OCI-LY1 (cell line): ENCODE measurements around the gene IL12A.

Experiments used
- H2AFZ ChIP-seq: fragments of 200-600 bp; sonication (generic), shearing (Covaris generic); 2 replicates; pipeline ENCODE4 v1.6.0; 2014; ENCODE audit warnings: antibody characterized with exemption, mild to moderate bottlenecking, low read length
- H3F3A ChIP-seq: fragments of 200-600 bp; sonication (generic), shearing (Covaris generic); 2 replicates; pipeline ENCODE4 v1.6.0; 2014; ENCODE audit warnings: mild to moderate bottlenecking, antibody characterized with exemption, low read length, moderate library complexity; ENCODE audit not compliant: insufficient read depth
- H3K27ac ChIP-seq: fragments of 200-600 bp; sonication (generic); 2 replicates; pipeline ENCODE4 v1.5.1; 2014; ENCODE audit warnings: low read length, mixed run types, mild to moderate bottlenecking, low read depth; ENCODE audit not compliant: poor library complexity, severe bottlenecking
- H3K27me3 ChIP-seq: fragments of 200-600 bp; sonication (generic); 2 replicates; pipeline ENCODE4 v1.6.0; 2014; ENCODE audit warnings: antibody characterized with exemption, mild to moderate bottlenecking, low read length, moderate library complexity; ENCODE audit not compliant: insufficient read depth
- H3K36me3 ChIP-seq: fragments of 200-600 bp; sonication (generic); 2 replicates; pipeline ENCODE4 v1.6.1; 2014; ENCODE audit warnings: mild to moderate bottlenecking, antibody characterized with exemption, low read length, moderate library complexity, mixed read lengths; ENCODE audit not compliant: insufficient read depth
- H3K4me1 ChIP-seq: fragments of 200-600 bp; sonication (generic); 2 replicates; pipeline ENCODE4 v1.5.1; 2014; ENCODE audit warnings: mild to moderate bottlenecking, low read length, moderate library complexity; ENCODE audit not compliant: insufficient read depth, severe bottlenecking
- H3K4me2 ChIP-seq: fragments of 200-600 bp; sonication (generic), shearing (Covaris generic); 2 replicates; pipeline ENCODE4 v1.6.1; 2014; ENCODE audit warnings: low read length
- H3K4me3 ChIP-seq: fragments of 200-600 bp; sonication (generic); 2 replicates; pipeline ENCODE4 v1.5.1; 2014; ENCODE audit warnings: low read length, low read depth, mild to moderate bottlenecking, mixed read lengths; ENCODE audit not compliant: poor library complexity, severe bottlenecking
- H3K79me2 ChIP-seq: fragments of 200-600 bp; shearing (Covaris generic); 2 replicates; pipeline ENCODE4 v1.6.1; 2016; ENCODE audit warnings: mixed run types, low read length, mixed read lengths; ENCODE audit not compliant: insufficient read depth
- H3K9ac ChIP-seq: fragments of 200-600 bp; sonication (generic), shearing (Covaris generic); 2 replicates; pipeline ENCODE4 v1.6.1; 2014; ENCODE audit warnings: mild to moderate bottlenecking, low read length, mixed read lengths
- H3K9me2 ChIP-seq: fragments of 200-600 bp; sonication (generic), shearing (Covaris generic); 2 replicates; pipeline ENCODE4 v1.6.1; 2014; ENCODE audit warnings: low read depth, mild to moderate bottlenecking, low read length, mixed read lengths
- H3K9me3 ChIP-seq: fragments of 200-600 bp; shearing (Covaris generic); 2 replicates; pipeline ENCODE4 v1.6.1; 2014; ENCODE audit warnings: low read length, mixed read lengths
- H4K20me1 ChIP-seq: fragments of 200-600 bp; sonication (generic), shearing (Covaris generic); 2 replicates; pipeline ENCODE4 v1.6.0; 2016; ENCODE audit warnings: mild to moderate bottlenecking, low read length; ENCODE audit not compliant: insufficient read depth
- EZH2 ChIP-seq: fragments of 200-600 bp; sonication (generic), shearing (Covaris generic); IDR thresholded peaks from 2 replicates; pipeline ENCODE4 v1.8.0; 2017; ENCODE audit warnings: borderline replicate concordance, mixed run types, mild to moderate bottlenecking, antibody characterized with exemption, low read length, moderate library complexity, mixed read lengths
- TF ChIP-seq, protein P1 (sequence below): fragments of 200-600 bp; sonication (generic), shearing (Covaris generic); IDR thresholded peaks from 2 replicates; pipeline ENCODE4 v1.5.1; 2017; ENCODE audit warnings: mild to moderate bottlenecking, antibody characterized with exemption, low read length, moderate library complexity, mixed read lengths

Gene IL12A

GRCh38 chr3:159977295-159977694 is 11.3 kb upstream of the IL12A start:
- Histone ChIP-seq H4K20me1 (no peaks in the 10 kb centered on the region), H3K27me3 (no peaks in the 10 kb centered on the region), H3K36me3 (no peaks in the 10 kb centered on the region), H3F3A (no peaks in the 10 kb centered on the region), H3K4me2 (no peak overlapping the region), H3K27ac (no peak overlapping the region), H3K4me3 (no peak overlapping the region), H3K9ac (no peak overlapping the region), H2AFZ (no peak overlapping the region), H3K4me1 (no peaks in the 10 kb centered on the region), H3K9me2 (no peaks in the 10 kb centered on the region), H3K79me2 (no peaks in the 10 kb centered on the region), H3K9me3 (no peaks in the 10 kb centered on the region)
- no peak for TF ChIP-seq EZH2
- TF ChIP-seq, protein P1, sequence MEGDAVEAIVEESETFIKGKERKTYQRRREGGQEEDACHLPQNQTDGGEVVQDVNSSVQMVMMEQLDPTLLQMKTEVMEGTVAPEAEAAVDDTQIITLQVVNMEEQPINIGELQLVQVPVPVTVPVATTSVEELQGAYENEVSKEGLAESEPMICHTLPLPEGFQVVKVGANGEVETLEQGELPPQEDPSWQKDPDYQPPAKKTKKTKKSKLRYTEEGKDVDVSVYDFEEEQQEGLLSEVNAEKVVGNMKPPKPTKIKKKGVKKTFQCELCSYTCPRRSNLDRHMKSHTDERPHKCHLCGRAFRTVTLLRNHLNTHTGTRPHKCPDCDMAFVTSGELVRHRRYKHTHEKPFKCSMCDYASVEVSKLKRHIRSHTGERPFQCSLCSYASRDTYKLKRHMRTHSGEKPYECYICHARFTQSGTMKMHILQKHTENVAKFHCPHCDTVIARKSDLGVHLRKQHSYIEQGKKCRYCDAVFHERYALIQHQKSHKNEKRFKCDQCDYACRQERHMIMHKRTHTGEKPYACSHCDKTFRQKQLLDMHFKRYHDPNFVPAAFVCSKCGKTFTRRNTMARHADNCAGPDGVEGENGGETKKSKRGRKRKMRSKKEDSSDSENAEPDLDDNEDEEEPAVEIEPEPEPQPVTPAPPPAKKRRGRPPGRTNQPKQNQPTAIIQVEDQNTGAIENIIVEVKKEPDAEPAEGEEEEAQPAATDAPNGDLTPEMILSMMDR: no peak

DNA sequence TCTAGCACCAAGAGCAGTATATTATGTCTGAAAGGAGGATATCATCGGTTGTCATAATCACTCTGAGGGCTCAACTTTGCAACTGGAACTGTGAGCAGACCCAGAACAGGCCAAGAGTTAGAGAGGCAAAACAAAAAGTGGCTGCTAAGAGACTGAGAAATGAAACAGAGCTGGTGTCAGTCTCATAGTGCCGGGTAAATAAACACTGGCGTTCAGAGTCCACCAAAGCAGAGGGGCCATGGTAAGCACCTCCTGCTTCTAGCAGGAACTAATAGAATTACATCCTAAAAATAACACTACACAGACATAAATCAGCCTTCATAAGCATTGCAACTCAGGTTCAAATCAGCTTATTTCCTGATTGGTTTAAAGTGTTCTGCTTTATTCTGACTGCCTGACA is 10.3 kb upstream of the IL12A start:
- Histone ChIP-seq H2AFZ (no peak overlapping the region), H3F3A (no peaks in the 10 kb centered on the region), H3K4me1 (no peaks in the 10 kb centered on the region), H3K4me2 (no peak overlapping the region), H3K36me3 (no peaks in the 10 kb centered on the region), H3K4me3 (no peak overlapping the region), H3K79me2 (no peaks in the 10 kb centered on the region), H3K9me3 (no peaks in the 10 kb centered on the region), H3K9ac (no peak overlapping the region), H4K20me1 (no peaks in the 10 kb centered on the region), H3K27me3 (no peaks in the 10 kb centered on the region), H3K27ac (no peak overlapping the region), H3K9me2 (no peaks in the 10 kb centered on the region)
- TF ChIP-seq, protein P1: no peak
- no peak for TF ChIP-seq EZH2

- no peaks in the 10 kb centered on the region for H4K20me1 ChIP-seq
- no peaks in the 10 kb centered on the region for H3K79me2 ChIP-seq
- no peaks in the 10 kb centered on the region for H3K9me2 ChIP-seq
- no peak overlapping the region for H3K4me3 ChIP-seq
- H3K9me3 ChIP-seq: no peaks in the 10 kb centered on the region
- no peaks in the 10 kb centered on the region for H3K27me3 ChIP-seq
- H3K9ac ChIP-seq: no peak overlapping the region
- no peaks in the 10 kb centered on the region for H3K4me1 ChIP-seq
- no peak for TF ChIP-seq EZH2
- TF ChIP-seq, protein P1: no peak
- no peaks in the 10 kb centered on the region for H3F3A ChIP-seq
- no peak overlapping the region for H2AFZ ChIP-seq
- H3K27ac ChIP-seq: no peak overlapping the region
- no peak overlapping the region for H3K4me2 ChIP-seq
- no peaks in the 10 kb centered on the region for H3K36me3 ChIP-seq
Measured at GRCh38 chr3:159978918-159979703, 9.5 kb upstream of the IL12A start.
